Eye (tissue), 1 donor: ENCODE data around the gene LGALS9B.
"Not testable (repeated sequence)": the region's sequence is repeated elsewhere in the genome, so short reads cannot be mapped to it uniquely, and the experiment has no call there.

Experiments used
- DNase-seq: peaks from one replicate; pipeline ENCODE4 v3.0.0-alpha.2; 2015

Gene LGALS9B

DNA sequence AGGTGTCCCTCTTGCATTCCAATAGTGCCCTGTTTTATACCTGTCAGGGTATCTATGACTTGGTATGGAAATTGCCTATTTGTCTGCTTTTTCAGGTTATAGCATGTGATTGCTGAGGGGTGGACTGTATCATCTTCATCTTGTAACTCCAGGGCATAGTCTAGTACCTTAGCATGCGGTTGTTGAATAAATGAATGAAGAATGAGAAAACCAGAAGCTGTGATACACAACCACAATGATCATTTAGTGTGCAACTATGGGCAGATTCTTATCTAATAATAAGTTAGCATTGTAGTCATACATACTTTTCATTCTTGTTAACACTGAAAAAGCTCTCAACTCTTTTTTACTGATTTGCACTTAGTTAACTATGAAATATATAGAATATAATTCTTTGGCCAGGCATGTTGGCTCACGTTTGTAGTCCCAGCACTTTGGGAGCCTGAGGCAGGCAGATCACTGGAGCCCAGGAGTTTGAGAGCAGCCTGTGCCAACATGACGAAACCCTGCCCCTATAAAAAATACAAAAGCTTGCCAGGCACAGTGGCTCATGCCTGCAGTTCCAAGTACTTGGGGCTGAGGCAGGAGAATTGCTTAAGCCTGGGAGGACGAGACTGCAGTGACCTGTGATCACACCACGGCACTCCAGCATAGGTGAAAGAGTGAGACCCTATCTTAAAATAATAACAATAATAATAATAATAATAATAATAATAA lies 65.9 kb downstream of the LGALS9B start:
- DNase-seq, result not testable (repeated sequence)

GRCh38 chr17:20400559-20401305 lies 66.6 kb downstream of the LGALS9B start:
- DNase-seq, result not testable (repeated sequence)
